HG03354 (cell line): ENCODE measurements around the gene MYCBP2.
"Not testable (repeated sequence)": the region's sequence is repeated elsewhere in the genome, so short reads cannot be mapped to it uniquely, and the experiment has no call there.

Source experiments
- ATAC-seq: cut with Tn5 transposase; IDR thresholded peaks from one replicate; pipeline ENCODE4 v1.9.1; 2021; ENCODE audit warnings: mild to moderate bottlenecking; ENCODE audit not compliant: unreplicated experiment, poor library complexity, severe bottlenecking

Gene MYCBP2

DNA sequence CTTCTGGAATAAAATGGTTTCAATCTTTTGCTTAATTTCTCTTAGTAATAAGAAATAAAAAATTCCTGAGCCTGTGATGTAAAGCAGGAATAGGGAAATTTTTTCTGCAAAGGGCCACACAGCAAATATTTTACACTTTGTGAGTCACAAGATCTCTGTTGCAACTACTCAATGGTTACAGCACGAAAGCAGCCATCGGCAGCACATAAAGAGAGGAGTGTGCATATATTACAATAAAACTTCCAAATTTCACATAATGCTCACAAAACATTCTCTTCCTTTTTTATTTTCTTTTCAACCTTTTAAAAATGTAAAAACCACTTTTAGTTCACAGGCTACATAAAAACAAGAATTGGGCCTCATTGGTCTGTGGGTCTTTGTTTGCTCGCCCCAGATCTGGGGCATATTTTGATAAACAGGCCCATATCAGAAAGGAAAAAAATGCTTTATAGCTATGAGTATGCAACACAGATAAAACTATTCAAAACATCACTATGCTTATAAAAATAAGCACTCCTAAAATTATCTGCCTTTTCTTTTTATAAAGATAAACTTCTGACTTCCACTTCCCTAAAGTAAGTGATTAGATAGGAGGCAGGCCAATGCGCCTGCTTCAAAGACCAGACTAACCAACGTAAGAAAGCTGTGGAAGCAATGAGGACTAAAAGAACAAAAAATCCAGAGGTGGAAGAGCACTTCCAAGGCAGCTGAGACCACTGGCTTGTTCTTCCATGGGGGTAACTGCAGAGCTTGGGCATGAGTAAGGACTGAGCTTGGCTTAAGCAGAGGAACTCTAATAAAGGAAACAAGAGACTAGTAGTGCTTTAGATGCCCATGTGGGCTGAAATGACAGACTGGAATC, 26.5 kb downstream of the MYCBP2 start:
- ATAC-seq = peak; percentile 41

DNA sequence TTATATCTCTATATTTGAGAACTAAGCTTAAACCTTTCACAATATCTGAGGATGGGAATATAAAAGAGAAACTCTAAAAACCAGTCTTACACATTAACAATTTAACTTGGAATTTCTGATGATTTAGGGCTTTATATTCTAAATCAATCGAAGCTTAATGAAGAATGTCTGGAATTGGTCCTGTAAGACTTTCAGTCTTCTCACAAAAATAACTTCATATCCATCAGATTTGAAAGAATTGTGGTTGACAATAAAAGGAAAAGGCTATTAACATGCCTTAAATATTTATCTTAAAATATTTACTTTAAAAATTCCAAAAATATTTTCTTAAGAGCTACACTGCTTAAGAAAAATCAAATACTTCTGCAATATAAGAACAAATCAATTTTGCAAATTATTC, 27.3 kb downstream of the MYCBP2 start:
- no peak for ATAC-seq

DNA sequence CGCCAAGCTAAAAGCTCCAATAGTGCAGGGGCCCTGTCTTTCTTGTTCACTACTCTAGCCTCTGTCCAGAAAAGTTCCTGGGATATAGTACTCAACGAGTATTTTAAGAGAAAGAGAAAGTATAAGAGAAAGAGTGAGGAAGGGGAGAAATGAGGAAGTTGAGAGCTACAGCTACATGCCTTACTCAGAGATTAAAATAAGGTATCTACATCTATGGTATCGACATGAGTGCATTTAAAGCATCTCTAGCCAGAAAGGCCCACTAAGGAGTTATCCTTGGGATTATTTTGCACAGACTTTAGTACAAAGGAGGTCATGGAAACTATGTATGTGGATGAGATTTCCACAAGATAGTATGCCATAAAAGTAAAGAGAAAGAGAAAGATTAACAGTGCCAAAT, 28.5 kb downstream of the MYCBP2 start:
- peak; percentile 84 for ATAC-seq

DNA sequence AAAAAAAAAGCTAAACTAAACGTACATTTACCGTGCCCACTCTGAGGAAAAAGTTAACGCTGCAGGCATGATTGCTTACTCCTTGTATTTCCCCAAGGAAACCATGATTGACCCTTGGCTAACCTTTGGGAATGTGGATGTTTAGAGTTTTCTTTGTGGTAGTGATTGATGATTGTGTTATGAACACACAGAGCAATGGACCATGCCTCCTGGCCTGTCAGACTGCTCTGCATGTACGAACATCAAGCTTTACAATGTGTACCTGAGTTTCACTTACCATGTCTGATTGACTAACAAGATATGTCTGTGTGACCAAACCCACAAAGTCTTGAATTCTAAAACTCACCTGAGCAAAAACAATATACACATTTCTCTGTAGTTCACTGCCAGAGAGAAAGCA, 35.1 kb downstream of the MYCBP2 start:
- no peak for ATAC-seq

DNA sequence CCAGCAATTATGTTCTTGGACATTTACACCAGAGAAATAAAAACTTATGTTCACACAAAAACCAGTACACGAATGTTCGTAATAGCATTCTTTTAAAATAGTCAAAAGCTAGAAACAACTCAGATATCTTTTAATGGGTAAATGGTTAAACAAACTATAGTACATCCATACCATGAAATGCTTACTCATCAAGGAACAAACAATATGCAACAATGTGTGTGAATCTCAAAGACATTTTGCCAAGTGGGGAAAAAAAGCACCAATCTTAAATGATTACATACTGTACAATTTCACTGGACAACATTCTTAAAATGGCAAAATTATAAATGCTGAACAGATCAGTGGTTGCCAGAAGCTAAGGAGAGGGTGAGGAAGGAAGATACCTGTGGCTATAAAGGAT, 36.6 kb downstream of the MYCBP2 start:
- ATAC-seq = no peak

DNA sequence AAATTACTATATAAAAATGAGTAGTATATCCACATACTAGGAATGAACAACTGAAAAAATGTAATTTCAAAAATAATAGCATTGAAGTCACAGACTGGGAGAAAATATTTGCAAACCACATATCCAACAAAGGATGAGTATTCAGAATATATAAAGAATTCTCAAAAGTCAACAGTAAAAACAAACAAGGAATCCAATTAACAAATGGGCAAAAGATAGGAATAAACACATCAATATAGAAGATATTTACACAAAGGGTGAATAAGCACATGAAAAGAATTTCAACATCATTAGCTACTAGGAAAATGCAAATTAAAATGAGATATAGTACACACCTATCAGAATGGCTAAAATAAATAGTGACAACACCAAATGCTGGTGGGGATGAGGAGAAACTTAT, 37.0 kb downstream of the MYCBP2 start:
- no peak for ATAC-seq

DNA sequence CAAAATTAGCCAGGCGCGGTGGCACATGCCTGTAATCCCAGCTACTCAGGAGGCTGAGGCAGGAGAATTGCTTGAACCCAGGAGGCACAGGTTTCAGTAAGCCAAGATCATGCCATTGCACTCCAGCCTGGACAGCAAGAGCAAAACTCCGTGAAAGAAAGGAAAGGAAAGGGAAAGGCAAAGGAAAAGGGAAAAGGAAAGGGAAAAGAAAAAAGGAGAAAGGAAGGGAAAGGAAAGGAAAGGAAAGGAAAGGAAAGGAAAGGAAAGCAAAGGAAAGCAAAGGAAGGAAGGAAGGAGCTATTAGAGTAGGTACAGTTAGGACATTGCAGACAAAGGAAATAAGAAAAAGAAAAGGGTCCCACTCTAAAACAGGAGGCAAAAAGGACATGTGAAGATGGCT, 41.3 kb downstream of the MYCBP2 start:
- ATAC-seq = not testable (repeated sequence)

DNA sequence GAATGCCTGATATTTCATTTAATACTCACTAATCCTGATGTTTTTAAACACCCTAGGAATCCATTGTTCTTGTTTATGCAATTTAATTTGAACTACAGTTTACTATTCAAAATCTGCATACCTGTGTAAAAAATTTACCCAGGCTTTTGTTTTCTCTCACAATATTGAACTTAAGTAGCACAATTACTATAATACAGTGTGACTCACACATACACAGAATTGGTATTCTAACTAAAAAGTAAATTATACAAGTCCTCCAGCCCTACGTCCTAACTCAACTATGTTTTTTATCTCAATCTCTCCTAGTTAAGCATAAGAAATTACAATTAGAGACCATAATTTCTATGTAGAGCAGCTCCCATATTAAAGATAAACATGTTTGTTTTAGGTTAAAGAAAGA, 41.8 kb downstream of the MYCBP2 start:
- no peak for ATAC-seq

DNA sequence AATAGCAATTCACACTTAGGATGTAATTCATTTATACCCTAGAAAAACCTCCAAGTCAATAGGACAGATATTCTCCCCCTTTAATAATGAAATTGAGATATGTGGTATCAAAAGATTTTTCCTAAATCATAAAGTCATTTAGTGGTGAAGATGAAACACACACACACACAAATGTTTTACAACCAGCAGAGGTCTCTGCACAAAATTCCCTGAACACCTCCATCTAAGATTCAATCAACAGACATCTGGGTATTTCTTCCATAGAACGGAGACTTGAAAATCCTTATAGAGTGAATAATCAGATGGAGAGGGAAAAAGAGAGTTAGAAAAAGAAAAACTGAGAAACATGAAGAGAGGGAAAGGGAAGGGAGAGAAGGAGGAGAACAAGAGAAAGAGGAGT, 52.8 kb downstream of the MYCBP2 start:
- ATAC-seq = no peak

DNA sequence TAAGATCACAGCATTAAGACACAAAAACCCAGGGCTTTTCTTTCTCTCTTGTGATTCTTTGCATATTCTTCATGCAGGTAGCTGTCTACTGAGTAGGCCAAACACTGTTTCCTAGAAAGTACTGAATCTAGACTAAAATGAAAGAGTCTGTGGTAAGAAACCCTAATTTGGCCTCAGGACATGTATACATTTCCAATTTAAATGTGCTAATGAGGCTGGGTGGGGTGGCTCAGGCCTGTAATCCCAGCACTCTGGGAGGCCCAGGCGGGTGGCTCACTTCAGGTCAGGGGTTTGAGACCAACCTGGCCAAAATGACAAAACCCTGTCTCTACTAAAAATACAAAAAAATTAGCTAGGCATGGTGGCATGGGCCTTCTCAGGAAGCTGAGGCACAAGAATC, 57.8 kb downstream of the MYCBP2 start:
- no peak for ATAC-seq

DNA sequence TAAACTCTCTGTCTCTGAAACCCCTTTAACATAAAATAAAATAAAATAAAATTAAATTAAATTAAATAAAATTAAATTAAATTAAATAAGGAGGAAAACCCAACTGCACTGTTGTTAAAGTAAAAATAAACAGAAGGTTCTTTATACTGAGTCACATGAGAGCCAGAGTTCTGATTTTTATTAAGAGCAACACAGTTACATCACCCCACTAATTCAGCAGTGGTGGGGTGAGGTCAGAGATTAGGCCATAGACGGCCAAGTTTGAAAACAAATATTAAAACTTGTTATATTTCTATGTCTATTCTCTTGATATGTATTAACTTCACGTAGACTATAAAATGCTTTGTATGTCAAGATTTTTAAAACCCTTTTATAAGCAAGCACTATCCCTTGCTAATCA, 59.5 kb downstream of the MYCBP2 start:
- no peak for ATAC-seq

DNA sequence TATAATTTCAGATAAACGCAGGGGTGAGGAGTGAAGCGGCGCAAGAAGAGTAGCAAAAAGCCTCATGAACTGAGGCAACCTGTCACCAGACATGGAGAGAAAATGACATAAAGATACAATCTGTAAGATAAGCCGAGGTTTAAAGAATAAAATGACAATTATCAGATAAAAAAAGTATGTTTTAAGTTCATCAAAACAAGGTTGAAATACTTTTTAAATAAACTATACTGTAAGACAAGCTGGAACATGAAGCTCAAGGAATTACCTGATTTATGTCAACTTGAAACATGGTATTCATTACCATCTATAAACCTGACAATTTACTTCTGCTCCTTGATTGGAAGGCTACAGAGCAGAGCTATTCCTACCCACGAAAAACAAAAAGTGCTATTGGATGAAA, 61.6 kb downstream of the MYCBP2 start:
- no peak for ATAC-seq

DNA sequence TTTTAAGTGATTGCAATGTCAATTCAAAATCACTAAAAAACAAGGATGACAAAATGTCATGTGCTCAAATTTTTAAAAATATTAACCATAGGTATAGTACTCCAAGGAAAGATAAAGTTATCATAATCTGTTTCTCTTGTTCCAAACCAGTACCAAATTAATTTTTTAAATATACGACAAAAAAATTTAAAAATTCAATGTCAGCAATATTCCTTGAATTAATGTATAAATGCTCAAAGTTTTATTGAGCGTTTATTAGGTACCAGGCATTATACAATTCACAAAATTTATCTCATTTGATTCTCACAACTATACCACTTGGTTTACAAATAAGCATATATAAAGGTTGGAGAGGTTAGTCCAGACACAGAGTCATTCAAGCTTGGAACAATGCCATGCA, 64.7 kb downstream of the MYCBP2 start:
- ATAC-seq = no peak

DNA sequence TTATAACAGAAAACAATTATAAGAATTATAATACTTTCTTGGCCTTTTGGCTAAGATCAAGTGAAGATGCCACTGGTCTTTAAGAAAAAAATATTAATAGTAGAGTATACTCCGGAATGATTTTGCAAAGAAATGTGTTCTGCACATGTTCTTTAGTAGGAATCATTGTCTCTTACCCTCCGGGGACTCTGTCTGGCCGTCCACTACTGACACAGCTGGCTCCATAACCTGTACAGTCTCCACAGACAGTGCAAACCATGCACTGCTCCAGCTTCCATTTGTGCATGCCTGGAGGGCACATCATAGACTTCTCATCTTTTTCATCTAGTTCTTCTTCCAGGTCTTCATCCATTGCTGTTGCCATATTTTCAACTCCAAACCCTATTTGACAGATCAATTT, 75.9 kb downstream of the MYCBP2 start:
- ATAC-seq = no peak

DNA sequence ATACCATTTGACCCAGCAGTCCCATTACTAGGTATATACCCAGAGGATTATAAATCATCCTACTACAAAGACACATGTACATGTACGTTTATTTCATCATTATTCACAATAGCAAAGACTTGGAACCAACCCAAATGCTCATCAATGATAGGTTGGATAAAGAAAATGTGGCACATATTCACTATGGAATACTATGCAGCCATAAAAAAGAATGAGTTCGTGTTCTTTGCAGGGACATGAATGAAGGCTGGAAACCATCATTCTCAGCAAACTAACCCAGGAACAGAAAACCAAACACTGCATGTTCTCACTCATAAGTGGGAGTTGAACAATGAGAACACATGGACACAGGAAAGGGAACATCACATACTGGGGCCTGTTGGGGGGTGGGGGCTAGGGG, 81.7 kb downstream of the MYCBP2 start:
- not testable (repeated sequence) for ATAC-seq

DNA sequence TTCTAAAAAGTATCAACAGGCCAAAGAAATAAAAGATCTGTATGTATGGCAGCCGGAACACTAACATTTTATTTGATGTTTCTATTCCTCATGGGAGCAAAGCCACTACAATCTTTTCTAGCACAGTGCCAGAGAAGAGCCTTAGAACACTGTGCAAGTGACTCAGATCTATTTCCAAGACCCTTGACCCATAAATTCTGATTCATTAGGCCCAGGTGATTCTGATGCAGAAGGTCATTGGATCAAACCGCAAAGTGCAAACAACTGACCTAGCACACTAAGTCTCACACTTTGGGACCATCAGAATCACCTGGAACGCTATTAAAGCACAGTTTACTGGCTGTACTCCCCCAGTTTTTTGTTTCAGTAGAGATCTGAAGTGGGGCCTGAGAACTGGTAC, 87.6 kb downstream of the MYCBP2 start:
- no peak for ATAC-seq

DNA sequence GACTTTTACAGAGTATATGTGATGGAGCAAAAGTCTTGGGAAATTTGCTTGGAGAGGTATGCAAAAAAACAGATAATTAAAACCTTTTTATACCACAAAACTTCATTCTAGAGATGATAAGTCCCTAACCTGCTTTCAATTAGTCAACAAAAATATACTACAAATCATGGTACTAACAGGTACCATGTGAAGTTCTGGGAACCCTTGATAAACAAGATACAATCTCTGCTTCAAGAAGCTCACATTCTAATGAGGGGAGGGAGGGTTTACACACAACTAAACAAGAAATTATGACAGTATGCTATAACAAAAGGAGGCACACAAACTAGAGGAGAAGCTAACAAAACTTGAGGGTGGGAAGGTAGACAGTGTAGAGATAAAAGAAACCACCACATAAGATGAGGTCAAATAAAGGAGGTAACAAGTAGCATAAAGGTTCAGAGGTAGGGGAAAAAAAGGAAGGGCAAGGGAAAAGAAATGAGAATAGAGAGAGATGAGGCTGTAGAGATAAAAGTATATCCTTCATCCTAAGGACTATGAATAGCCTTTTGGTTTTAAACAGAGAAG, 91.4 kb downstream of the MYCBP2 start:
- ATAC-seq = no peak

DNA sequence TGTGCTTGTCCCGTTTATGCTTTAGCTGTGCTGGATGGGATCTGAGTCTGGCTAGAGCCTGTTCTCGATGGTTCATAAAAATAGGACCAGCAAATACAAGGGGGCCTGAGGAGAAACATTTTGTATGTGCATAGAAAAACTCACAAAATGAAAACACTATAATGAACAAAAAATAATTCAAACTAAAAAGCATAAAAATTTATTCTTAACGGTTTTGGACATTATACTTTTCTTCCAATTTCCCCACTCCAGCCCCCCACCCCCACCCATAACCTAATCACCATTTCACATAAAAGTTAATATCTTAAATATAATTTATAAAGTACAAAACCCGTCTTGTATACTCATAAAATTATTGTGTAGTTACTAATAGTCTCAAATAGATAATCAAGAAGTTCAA, 93.7 kb downstream of the MYCBP2 start:
- no peak for ATAC-seq

DNA sequence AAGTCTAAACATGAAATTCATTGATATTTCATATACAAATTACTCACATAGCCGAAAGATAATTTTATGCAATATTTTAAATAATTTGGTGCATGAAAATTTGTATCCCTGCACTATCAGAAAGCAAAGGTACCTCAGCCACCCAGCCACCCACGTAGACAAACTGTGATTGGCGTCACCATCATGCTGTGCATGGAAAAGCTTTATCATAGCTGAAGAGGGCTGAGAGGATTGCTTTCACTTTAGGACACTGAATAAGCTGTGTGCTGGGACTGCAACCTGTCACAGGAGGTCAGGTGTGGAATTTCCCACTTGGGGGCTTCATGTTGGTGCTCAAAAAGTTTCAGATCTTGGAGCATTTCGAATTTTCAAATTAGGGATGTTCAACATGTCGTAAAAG, 96.3 kb downstream of the MYCBP2 start:
- no peak for ATAC-seq

DNA sequence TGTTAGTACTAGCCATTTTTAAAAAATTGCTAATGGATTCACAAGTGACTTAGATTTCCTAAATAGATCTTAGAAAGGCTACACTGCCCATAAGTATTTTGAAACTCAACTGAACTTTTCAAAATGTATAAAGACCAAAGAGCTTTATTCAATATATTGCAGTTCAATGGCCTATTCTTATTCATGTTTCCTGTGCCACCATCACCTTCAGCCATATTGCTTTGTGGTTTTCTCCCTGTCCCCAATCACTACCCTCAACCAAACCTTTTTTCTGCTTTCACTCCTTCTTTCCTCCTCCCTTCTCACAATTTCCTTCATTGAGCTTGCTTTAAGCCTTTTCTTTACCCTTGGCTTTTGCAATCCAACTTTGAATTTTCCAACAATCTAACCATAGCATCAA, 100.9 kb downstream of the MYCBP2 start:
- no peak for ATAC-seq

DNA sequence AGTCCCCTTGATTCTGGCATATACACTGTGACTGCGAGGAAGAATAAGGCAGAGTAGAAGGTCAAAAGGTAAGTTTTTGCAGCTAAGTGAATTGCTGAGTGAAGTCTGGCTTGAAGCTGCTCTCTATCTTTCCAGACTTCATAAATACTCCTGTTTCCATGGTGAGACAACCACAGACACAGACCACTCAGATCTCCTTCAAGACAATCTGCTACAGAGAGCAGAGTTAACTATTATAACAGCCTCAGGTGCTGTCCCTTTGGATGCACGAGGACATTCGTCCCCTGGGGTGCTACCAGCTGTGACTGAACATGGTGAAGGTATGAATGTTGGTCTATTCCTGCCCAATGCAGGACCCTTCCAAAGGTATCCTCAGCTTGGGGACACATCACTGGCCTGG, 104.0 kb downstream of the MYCBP2 start:
- no peak for ATAC-seq
